GM21390 (cell line): ENCODE results near the gene PXDN.

Experiments used
- ATAC-seq: cut with Tn5 transposase; IDR thresholded peaks from one replicate; pipeline ENCODE4 v1.9.1; 2021; ENCODE audit not compliant: unreplicated experiment

PXDN gene

GRCh38 chr2:1617425-1618021 is 126.8 kb downstream of the PXDN start:
- ATAC-seq: no peak

- peak; percentile 58 for ATAC-seq
Measured at GRCh38 chr2:1614564-1614963, 129.8 kb downstream of the PXDN start.

DNA sequence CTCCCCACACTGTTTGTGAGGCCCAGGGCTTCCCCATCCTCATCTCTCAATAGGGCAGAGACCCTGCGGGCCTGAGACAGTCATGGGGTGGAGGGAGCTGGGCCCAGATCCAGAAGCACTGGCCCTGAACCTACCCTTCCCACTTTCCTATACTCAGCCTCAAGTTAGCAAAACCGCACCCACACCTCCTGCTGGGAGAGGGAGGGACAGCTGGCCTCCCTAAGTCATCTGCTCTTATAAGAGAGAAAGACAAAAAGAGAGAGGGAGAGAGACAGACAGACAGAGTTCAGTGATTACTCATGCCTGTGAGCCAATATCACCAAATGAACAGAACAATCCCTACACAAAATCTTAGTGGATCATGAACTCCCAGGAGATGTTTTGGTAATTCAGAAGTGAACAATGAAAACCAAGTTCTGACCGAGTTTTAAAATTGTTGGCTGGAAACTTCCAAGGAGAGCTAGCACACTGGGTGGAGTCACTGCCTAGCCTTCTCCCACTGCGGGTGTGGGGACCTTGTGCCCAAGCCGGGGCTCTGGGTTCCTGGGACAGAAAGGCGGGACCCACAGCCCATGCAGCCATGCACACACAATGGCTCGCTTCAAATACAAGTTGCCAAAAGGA is 130.5 kb downstream of the PXDN start:
- no peak for ATAC-seq

DNA sequence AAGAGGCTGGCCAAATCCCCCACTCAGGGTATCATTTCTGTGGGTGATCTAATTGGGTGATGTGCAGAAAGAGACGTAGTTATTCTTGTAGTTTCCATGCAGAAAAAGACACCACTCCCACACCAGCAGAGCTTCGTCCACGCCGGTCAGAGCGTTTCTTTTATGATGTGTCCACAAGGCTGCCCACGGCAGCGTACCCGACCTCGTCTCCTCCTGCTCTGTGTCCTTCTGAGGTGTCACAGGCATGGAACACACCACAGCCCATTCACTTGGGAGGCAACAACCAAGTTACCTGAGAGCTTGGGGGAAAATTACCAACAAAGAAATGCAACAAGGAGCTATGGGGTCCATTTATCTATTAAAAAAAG is 131.3 kb downstream of the PXDN start:
- no peak for ATAC-seq

- no peak for ATAC-seq
Measured at GRCh38 chr2:1612391-1613077, 131.8 kb downstream of the PXDN start.

DNA sequence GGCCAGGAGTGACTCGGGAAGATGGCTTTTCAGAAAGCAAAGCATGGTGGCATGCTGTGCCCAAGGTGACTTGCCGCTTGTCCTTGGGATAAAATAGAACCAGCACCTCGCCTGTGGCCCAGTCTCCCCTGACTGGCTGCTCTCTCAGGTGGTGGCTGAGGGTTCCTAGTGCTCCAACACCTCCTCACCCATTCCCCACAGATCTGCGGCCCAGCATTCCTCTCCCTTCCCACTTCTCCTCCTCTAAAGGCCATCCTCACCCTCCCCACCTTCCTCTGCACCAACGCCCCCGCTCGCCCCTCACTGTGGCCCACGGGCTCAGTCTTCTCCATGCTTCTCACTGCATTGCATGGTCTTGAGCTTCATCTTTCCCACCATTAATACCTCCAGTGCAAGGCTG is 132.4 kb downstream of the PXDN start:
- ATAC-seq: no peak

DNA sequence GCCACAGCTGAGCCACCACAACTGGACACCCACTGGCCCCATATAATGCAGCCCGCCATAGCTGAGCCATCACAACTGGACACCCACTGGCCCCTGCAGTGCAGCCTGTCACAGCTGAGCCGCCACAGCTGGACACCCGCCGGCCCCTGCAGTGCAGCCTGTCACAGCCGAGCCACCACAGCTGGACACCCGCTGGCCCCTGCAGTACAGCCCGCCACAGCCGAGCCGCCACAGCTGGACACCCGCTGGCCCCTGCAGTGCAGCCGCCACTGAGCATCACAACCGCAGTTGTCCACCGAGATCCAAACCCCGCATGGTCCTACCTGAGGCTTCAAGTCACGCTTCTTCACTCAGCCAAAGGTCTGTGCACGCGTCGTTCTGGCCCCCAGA is 134.2 kb downstream of the PXDN start:
- ATAC-seq: no peak

DNA sequence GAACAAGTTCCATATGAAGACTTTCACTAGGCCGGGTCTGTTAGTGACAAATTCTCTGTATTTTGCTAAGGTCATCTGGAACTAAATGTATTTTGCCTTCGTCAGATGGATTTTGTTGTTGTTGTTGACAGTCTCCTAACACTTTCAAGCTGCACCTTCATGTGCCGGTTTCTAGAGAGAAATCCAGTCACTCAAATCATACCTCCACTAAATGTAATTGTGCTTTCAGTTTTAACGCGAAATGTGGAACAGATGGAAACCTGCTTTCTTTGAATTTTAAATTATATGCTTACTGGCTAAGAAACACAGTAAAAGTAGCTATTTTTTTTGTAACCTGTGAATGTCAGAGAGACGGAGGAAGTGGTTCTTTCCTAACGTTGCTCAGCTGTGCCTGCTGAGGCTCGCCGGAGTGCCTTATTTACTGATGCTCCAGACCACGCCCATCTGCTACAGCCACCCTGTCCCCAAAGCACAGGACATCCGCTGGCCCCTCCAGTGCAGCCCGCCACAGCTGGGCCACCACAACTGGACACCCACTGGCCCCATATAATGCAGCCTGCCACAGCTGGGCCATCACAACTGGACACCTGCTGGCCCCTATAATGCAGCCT is 134.7 kb downstream of the PXDN start:
- no peak for ATAC-seq

- ATAC-seq: no peak
Measured at GRCh38 chr2:1609040-1609439, 135.3 kb downstream of the PXDN start.

DNA sequence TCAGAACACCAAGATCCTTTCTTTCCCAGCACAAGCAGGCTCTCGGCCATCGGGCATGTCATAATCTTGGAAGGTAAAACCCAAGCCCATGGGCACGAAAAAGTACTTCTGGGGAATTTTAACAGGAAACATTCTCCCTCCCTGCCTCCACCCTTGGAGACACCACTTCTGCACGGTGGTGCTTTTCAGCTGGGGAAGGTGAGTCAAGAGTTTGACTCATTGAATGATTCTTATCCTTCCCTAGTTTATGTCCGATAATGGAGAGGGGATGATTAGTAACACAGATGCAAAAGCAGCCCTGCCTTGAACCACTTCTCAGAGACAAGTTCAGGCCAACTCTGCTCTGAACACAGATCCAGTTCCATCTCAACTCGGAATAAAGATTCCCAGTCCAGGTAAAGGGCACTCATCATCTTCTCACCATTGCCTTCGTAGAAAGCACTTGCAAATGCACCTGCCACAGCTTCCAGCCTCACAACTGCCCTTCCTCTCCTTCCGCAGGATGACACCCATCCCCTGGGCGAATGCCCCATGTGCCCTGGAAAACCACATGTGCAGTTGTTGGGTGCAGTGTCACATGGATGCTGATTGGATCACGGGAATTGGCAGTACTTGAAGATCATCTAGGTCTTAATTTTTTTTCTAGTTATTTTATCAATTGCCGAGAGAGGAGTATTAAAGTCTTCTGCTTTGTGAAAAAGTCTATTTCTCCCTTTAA is 136.2 kb downstream of the PXDN start:
- no peak for ATAC-seq

- ATAC-seq: no peak
Measured at GRCh38 chr2:1607236-1607920, 136.9 kb downstream of the PXDN start.

DNA sequence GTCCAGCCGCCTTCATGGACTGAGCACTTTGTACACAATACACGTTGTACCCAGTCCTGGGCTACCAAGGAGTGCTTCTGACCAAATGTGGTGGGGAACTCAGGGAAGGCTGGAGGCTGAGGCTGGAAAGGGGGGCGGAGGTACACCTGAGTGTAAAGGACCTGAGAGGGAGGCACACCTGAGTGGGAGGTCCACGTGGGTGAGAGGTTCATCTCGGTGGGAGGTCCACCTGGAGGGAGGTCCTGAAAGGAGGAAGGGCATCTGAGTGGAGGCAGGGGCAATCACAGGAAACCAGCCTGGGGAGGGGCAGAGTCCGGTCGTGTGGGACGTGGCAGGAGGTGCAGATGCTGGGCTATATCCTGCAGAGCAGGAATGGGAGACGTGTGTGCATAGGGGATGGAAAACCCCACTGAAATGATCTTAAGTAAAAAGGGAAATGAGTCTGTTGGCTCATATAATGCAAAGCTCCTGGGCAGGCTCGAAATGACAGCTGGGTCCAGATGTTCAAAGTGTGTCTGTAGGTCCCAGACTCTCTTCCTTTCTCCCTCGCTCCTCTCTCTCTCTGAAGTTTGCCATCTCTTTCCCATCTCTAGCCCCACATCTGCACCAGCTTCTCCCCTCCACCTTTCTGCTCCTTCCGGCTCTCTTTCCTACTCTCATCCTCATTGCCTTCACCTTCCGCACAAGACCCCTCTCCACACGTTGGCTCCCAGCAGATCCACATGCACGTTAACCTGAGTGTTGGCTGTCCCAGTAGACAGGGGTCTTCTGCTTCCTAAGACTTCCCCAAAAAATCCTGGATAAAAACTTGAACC is 137.7 kb downstream of the PXDN start:
- no peak for ATAC-seq

DNA sequence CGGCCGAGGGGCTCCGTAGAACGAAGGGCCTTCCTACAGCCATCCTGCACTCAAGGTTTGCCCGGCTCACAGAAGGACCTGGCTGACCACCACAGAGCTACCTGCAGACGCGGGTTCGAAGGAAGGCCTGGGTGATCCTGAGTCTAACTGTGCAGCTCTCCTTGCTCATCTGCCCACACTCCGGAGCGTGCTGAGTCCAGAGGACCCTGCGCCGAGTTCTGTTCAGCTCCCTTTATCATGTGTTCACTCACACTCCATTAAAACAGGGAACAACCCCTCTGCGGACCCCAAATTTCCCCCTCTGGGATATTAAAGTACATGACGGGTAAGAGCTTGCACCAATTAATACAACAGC is 138.3 kb downstream of the PXDN start:
- ATAC-seq: no peak

DNA sequence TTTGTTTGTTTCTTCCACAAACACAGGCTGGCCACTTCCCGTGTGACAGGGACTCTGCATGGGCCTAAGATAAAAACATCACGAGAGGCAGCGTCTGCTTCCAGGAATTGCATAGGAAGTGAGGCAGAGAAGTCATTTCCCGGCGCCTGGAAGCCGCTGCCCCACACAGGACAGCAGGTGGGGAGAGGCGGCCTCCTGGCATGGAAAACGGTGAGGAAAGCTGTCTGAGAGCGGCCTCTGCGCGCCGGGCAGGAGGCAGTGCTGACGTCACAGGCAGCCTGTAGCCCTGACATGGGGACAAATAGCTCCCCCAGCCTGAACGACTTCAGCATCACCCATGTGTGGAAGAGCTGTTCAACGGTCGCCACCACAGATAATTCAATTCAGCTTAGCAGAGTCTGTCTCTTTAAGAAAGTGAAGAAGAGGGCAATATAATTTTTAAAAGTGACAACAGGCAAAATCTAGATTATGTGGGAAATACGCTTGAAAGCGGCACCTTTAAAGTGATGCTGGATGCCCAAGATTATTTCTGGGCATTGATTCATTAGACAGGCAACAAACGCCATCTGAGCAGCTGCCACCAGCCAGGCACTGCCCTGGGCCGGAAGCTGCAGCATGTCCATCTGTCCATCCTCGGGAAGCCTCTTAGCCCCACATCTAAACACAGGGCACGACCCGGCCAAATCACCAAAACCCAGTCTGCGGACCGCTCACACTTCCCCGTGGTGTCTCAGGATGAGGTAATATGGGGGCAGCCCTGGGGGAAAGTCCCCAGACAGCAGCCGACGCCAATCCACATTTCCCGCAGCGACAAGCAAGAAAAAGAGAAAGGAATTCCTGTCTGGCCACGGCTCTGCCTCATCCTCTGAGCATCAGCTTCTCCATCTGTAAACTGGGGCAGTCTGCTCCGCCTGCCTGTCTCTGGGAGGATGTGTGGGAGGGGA is 138.9 kb downstream of the PXDN start:
- ATAC-seq: no peak

- no peak for ATAC-seq
Measured at GRCh38 chr2:1603521-1603920, 140.8 kb downstream of the PXDN start.

DNA sequence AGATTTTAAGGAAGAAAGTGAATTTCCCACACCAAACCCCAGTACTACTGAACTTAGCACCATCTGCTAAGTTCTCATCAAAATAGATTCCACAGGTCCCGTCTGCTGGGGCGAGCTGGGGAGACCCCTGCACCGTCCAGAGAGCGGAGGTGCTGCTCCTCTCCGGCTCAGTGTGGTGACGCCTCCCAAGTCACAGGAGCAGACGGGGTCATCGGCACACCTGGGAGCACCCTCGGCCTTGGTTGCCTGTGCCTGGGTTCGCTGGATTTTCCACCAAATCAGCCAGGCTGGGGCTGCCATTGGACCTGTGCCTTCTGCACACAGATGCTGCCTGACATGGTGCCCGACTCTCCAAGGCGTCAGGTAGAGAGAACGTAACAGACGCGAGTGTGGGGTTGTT is 141.3 kb downstream of the PXDN start:
- ATAC-seq: no peak

DNA sequence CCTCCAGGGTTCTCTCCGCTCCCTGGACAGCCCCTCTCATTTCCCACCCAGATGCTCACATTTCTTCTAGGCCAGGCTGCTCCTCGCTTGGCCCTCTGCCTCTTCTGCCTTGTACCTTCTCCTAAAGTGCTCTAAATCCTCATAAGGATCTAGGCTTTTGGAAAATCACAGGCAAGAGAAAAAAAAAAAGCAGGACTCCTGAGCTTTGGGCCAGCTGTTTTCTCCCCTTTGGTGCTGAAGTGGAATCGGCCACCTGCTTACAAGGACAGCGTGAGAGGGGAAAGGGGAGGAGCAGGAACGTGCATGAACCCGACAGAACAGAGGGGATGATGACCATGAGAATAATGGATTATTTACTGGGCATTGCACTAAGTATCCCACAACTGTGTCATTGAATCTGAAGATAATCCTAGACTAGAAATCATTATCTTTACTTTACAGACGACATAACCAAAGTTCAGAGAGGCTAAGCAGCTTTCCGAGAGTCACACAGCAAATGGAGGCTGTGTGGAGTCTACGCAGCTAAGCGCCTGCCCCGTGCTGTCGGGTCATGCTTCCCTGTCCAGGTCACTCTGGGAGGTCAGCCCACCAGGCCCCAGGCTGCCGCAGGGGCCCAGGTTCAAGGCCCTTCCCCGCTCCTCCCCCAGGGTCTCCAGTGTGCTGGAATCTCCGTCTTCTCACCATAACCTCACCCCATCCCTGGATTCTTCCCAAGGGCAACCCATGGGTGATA is 141.9 kb downstream of the PXDN start:
- ATAC-seq: no peak

DNA sequence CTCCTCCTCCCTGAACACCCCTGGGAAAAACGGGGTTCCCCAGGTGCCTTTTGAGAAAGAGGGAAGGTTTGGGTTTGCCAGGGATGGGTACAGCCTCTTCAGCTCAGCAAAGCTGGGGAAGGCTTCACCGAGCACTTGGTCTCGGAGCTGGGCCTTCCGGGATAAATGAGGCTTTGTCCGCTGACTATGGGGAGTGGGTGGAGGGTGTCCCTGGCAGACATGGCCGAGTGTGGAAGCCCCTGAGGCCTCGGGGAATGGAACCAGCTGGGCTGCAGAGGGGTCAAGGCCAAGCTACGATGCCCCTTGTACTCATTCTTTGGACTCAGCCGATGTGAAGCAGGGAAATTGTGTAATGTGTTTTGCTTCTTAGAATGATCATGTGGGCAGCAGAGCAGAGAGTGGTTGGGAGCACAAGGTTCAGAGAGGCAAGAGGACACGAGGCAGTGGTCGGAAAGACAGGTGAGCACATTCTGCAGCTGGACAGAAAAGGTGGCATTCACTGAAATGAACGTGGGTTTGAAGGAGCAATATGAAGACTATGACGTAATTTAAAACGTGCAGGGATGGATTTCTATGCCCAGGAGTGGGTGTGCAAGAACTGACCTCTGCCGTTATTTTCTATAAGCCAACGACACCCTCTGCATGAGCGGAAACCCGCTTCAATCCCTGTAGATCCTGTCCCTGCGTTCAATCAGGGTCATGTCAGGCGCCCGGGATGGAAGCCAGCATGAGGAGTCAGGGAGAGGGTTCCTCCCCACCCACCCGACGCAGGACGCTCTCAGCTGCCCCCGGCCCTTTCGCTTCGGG is 142.6 kb downstream of the PXDN start:
- ATAC-seq: no peak
